GM12875 (cell line): Measurements from ENCODE around the gene CPEB3.

Source experiments
- H3K4me3 ChIP-seq: one replicate; pipeline ENCODE4 v1.5.1; 2011; ENCODE audit warnings: low read depth, low read length, control low read depth
- CTCF ChIP-seq: IDR thresholded peaks from 2 replicates; pipeline ENCODE4 v1.5.1; 2011; ENCODE audit warnings: low read depth, mild to moderate bottlenecking, control low read depth, inconsistent platforms, low read length, moderate library complexity, borderline replicate concordance; ENCODE audit not compliant: insufficient read depth

Gene CPEB3

GRCh38 chr10:92309272-92309671 lies 18.4 kb upstream of the CPEB3 start:
- H3K4me3 ChIP-seq = no peak overlapping the region
- no peak for TF ChIP-seq CTCF

GRCh38 chr10:92305133-92306072 lies 14.5 kb upstream of the CPEB3 start:
- no peak overlapping the region for H3K4me3 ChIP-seq
- no peak for TF ChIP-seq CTCF

GRCh38 chr10:92304061-92304460 lies 13.2 kb upstream of the CPEB3 start:
- no peak for TF ChIP-seq CTCF
- H3K4me3 ChIP-seq = no peak overlapping the region

- TF ChIP-seq CTCF = no peak
- H3K4me3 ChIP-seq = no peak overlapping the region
These were observed 12.2 kb upstream of the CPEB3 start for GRCh38 chr10:92303096-92303495.

GRCh38 chr10:92298487-92298886 lies 7.6 kb upstream of the CPEB3 start:
- no peak overlapping the region for H3K4me3 ChIP-seq
- TF ChIP-seq CTCF = no peak

- peak overlapping the region; percentile 89 for H3K4me3 ChIP-seq
- peak; percentile 49; the same call in 1 of the 2 replicates for TF ChIP-seq CTCF
These were observed 1.3 kb upstream of the CPEB3 start for GRCh38 chr10:92291921-92292845.

GRCh38 chr10:92291616-92291865 lies 663 bp upstream of the CPEB3 start:
- TF ChIP-seq CTCF = no peak
- peak overlapping the region; percentile 89 for H3K4me3 ChIP-seq
